ENCODE measurements around the gene MAPK8IP2. TPM values are rescaled to one million over a fixed set of nuclear protein-coding genes. Genes with fewer than 3 reads are reported as not detected.
A peak's percentile ranks its signal among the peaks of the same experiment; 100 is the strongest.

MAPK8IP2 gene
- total and polyA plus RNA-seq, 2 of the 13 experiments (the other 11 are each of a cell fraction or from before 2014, with no cell fraction given), result 1.3 to 2.6 TPM

GRCh38 chr22:50562523-50563412 is 37.8 kb upstream of the MAPK8IP2 start, which contains the start of gene SYCE3 (continued):
- TF ChIP-seq SAP130 (CRISPR knock-in tag; IDR thresholded peaks at IDR 0.05; ENCODE audit: low read depth), result peak; percentile 90
- peak; percentile 86 for TF ChIP-seq ZNF687 (CRISPR knock-in tag; IDR thresholded peaks at IDR 0.05)
- no peak for TF ChIP-seq NONO (IDR thresholded peaks at IDR 0.05)
- TF ChIP-seq NONO (CRISPR knock-in tag; conservative IDR thresholded peaks at IDR 0.05), result peak; percentile 56; the same call in 1 of the 2 replicates
- TF ChIP-seq ZNF709 (CRISPR knock-in tag; IDR thresholded peaks at IDR 0.05), result no peak
- TF ChIP-seq MXD4 (CRISPR knock-in tag; IDR thresholded peaks at IDR 0.05), result peak; percentile 51; the same call in 1 of the 2 replicates
- peak; percentile 41 for TF ChIP-seq ESRRA (CRISPR knock-in tag; IDR thresholded peaks at IDR 0.05; ENCODE audit: low read depth)
- TF ChIP-seq, protein P1, sequence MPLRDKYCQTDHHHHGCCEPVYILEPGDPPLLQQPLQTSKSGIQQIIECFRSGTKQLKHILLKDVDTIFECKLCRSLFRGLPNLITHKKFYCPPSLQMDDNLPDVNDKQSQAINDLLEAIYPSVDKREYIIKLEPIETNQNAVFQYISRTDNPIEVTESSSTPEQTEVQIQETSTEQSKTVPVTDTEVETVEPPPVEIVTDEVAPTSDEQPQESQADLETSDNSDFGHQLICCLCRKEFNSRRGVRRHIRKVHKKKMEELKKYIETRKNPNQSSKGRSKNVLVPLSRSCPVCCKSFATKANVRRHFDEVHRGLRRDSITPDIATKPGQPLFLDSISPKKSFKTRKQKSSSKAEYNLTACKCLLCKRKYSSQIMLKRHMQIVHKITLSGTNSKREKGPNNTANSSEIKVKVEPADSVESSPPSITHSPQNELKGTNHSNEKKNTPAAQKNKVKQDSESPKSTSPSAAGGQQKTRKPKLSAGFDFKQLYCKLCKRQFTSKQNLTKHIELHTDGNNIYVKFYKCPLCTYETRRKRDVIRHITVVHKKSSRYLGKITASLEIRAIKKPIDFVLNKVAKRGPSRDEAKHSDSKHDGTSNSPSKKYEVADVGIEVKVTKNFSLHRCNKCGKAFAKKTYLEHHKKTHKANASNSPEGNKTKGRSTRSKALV (CRISPR knock-in tag; IDR thresholded peaks at IDR 0.05), result 0 out of 2 replicates have a peak, but pooled peaks have one; percentile 6
- TF ChIP-seq ZNF747 (CRISPR knock-in tag; IDR thresholded peaks at IDR 0.05; ENCODE audit: borderline replicate concordance), result 0 out of 2 replicates have a peak, but pooled peaks have one; percentile 23
- peak; percentile 92 for TF ChIP-seq DRAP1 (CRISPR knock-in tag; IDR thresholded peaks at IDR 0.05)
- TF ChIP-seq ARNT2 (CRISPR knock-in tag; IDR thresholded peaks at IDR 0.05; ENCODE audit: low read depth), result peak; percentile 42; the same call in 1 of the 2 replicates
- TF ChIP-seq, protein P2, sequence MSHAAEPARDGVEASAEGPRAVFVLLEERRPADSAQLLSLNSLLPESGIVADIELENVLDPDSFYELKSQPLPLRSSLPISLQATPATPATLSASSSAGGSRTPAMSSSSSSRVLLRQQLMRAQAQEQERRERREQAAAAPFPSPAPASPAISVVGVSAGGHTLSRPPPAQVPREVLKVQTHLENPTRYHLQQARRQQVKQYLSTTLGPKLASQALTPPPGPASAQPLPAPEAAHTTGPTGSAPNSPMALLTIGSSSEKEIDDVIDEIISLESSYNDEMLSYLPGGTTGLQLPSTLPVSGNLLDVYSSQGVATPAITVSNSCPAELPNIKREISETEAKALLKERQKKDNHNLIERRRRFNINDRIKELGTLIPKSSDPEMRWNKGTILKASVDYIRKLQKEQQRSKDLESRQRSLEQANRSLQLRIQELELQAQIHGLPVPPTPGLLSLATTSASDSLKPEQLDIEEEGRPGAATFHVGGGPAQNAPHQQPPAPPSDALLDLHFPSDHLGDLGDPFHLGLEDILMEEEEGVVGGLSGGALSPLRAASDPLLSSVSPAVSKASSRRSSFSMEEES (CRISPR knock-in tag; IDR thresholded peaks at IDR 0.05), result 0 out of 2 replicates have a peak, but pooled peaks have one; percentile 35
- no peak for TF ChIP-seq ZNF749 (CRISPR knock-in tag; IDR thresholded peaks at IDR 0.05; ENCODE audit: borderline replicate concordance)
- TF ChIP-seq, protein P3, sequence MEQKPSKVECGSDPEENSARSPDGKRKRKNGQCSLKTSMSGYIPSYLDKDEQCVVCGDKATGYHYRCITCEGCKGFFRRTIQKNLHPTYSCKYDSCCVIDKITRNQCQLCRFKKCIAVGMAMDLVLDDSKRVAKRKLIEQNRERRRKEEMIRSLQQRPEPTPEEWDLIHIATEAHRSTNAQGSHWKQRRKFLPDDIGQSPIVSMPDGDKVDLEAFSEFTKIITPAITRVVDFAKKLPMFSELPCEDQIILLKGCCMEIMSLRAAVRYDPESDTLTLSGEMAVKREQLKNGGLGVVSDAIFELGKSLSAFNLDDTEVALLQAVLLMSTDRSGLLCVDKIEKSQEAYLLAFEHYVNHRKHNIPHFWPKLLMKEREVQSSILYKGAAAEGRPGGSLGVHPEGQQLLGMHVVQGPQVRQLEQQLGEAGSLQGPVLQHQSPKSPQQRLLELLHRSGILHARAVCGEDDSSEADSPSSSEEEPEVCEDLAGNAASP (CRISPR knock-in tag; IDR thresholded peaks at IDR 0.05; ENCODE audit: borderline replicate concordance), result peak; percentile 64; the same call in 1 of the 2 replicates
- no peak for TF ChIP-seq FOSL1 (CRISPR knock-in tag; IDR thresholded peaks at IDR 0.05; ENCODE audit: borderline replicate concordance)
- TF ChIP-seq RAD51 (IDR thresholded peaks at IDR 0.05; ENCODE audit: borderline replicate concordance), result no peak
- 0 out of 2 replicates have a peak, but pooled peaks have one; percentile 62 for TF ChIP-seq ZBTB7B (CRISPR knock-in tag; IDR thresholded peaks at IDR 0.05)
- TF ChIP-seq ATF7 (IDR thresholded peaks at IDR 0.05), result no peak
- no peak for TF ChIP-seq ATF7 (CRISPR knock-in tag; IDR thresholded peaks at IDR 0.05)
- TF ChIP-seq MXI1 (IDR thresholded peaks at IDR 0.05; ENCODE audit: borderline replicate concordance, low read depth, low read length), result peak; percentile 68; the same call in 1 of the 3 replicates
